Heart left ventricle (tissue), 13 donors: ENCODE measurements around the gene EMILIN3.

Source experiments
- CTCF ChIP-seq, 12 donors: fragments of 200-600 bp; sonication (generic) in 4 of 12; IDR thresholded peaks; one replicate each; pipeline versions ENCODE4 v1.5.0 to v1.8.0; 2018 to 2022; ENCODE audit warnings: antibody characterized with exemption in 12 of 12, mild to moderate bottlenecking in 5 of 12
- POLR2A ChIP-seq, 2 donors: fragments of 450-650 bp; IDR thresholded peaks; one replicate each; pipeline ENCODE4 v1.6.1; 2017; ENCODE audit warnings: antibody characterized with exemption in 2 of 2, mild to moderate bottlenecking in 2 of 2, moderate library complexity in 2 of 2
- donor health status: ischemic (EF 13 %, LVEDD 7.1; RV severe dilation, severe dysfunction).
- donor health status: DM: no; HTN: yes; CAD: no.
- donor health status: DM: no; HTN: no; CAD: no.
- donor health status: ischemic (EF 25% LVEDD 6.9; RV normal size, moderate dysfunction).
- donor health status: ischemic (EF 25% LVEDD 5.7; RV mildly dilated, moderate dysfunction).
- donor health status: ischemic (EF 35%, LVEDD 5.7; RV mildly dilated, moderate dysfunction).
- donor health status: nonischemic (EF 11% LVEDD 7.7; RV severe dilation, severe dysfunction).
- donor health status: DM: yes; HTN: yes; CAD: no.
- donor health status: PGD.
- donor health status: ischemic (EF 29% LVEDD 5.4; RV normal size, mild dysfunction).
- donor health status: nonischemic (EF 23%, LVEDD 6.1; RV moderate dilation, normal function).

GRCh38 chr20:41359541-41360011 lies 7.0 kb downstream of the EMILIN3 start:
- TF ChIP-seq CTCF (IDR thresholded peaks at IDR 0.05) (no peak), POLR2A (IDR thresholded peaks at IDR 0.05) (no peak)
